Heart left ventricle (tissue), 16 donors: ENCODE data around the gene ZNF692. TPM values are rescaled to one million over a fixed set of nuclear protein-coding genes. Genes with fewer than 3 reads are reported as not detected.

Experiments
- ATAC-seq, 4 donors: fragments of 200-7000 bp; cut with Tn5 transposase; one replicate each; pipeline ENCODE4 v1.9.1; 2020 to 2022; ENCODE audit warnings: moderate library complexity in 4 of 4, mild to moderate bottlenecking in 3 of 4, moderate number of reproducible peaks in 1 of 4
- DNase-seq, 5 donors: peaks; one replicate each; pipeline ENCODE4 v3.0.0-alpha.2; 2020
- H3K27ac ChIP-seq, 12 donors: fragments of 200-600 bp; sonication (generic) in 4 of 12; one replicate each; pipeline versions ENCODE4 v1.5.0 to v1.8.0; 2016 to 2022; ENCODE audit warnings: mild to moderate bottlenecking in 2 of 12
- H3K27me3 ChIP-seq, 9 donors: fragments of 200-600 bp; sonication (generic) in 2 of 9; one replicate each; pipeline versions ENCODE4 v1.5.1 to v1.8.0; 2016 to 2022; ENCODE audit warnings: mild to moderate bottlenecking in 3 of 9
- H3K36me3 ChIP-seq, 9 donors: fragments of 200-600 bp; sonication (generic) in 2 of 9; one replicate each; pipeline versions ENCODE4 v1.5.0 to v1.8.0; 2018 to 2022; ENCODE audit warnings: mild to moderate bottlenecking in 2 of 9
- H3K4me1 ChIP-seq, 12 donors: fragments of 200-600 bp; sonication (generic) in 4 of 12; one replicate each; pipeline versions ENCODE4 v1.5.0 to v1.8.0; 2016 to 2022; ENCODE audit warnings: mild to moderate bottlenecking in 3 of 12
- H3K4me3 ChIP-seq, 12 donors: fragments of 200-600 bp; sonication (generic) in 4 of 12; one replicate each; pipeline versions ENCODE4 v1.5.0 to v1.8.0; 2017 to 2022; ENCODE audit warnings: mild to moderate bottlenecking in 9 of 12, moderate library complexity in 4 of 12
- H3K9me3 ChIP-seq, 12 donors: fragments of 200-600 bp; sonication (generic) in 4 of 12; one replicate each; pipeline versions ENCODE4 v1.5.0 to v1.8.0; 2016 to 2022; ENCODE audit warnings: mild to moderate bottlenecking in 1 of 12
- CTCF ChIP-seq, 12 donors: fragments of 200-600 bp; sonication (generic) in 4 of 12; IDR thresholded peaks; one replicate each; pipeline versions ENCODE4 v1.5.0 to v1.8.0; 2018 to 2022; ENCODE audit warnings: antibody characterized with exemption in 12 of 12, mild to moderate bottlenecking in 5 of 12
- POLR2A ChIP-seq, 2 donors: fragments of 450-650 bp; IDR thresholded peaks; one replicate each; pipeline ENCODE4 v1.6.1; 2017; ENCODE audit warnings: antibody characterized with exemption in 2 of 2, mild to moderate bottlenecking in 2 of 2, moderate library complexity in 2 of 2
- WGBS, 4 donors: extraction: QIAGEN DNeasy Blood & Tissue Kit in 2 of 4; methylation state at CpG; one replicate each; pipeline versions ENCODE4 v1.1.5 to v1.1.7; 2013 to 2018; 5-methylcytosine and 5-hydroxymethylcytosine counted together
- intact Hi-C, 10 donors: fragments of 100-400 bp; cut with DNase I; formaldehyde crosslinking; loops; one replicate each; pipeline versions ENCODE4 v1.11.1 to v1.14.2; 2022
- polyA plus RNA-seq, 2 donors: library from polyadenylated mRNA; stranded (reverse); fragments of 200-250 nt; gene quantifications; one replicate each; pipeline ENCODE4 v1.2.3, GENCODE V29; 2013
- total RNA-seq, 9 donors: library from RNA; depleted of rRNA in 2 of 9; stranded (reverse); fragments of >200 nt in 2 of 9; fragmentation: NEBNext Ultra II Directional in 3 of 9; extraction: Animal tissue kit (Norgen Biotek cat#: 25700) in 3 of 9; gene quantifications; one replicate each; pipeline versions ENCODE4 v1.1.0 to v1.2.4, GENCODE V29; 2016 to 2023
- donor health status: ischemic (EF 13 %, LVEDD 7.1; RV severe dilation, severe dysfunction).
- donor health status: healthy with polysubstance abuse.
- donor health status: DM: no; HTN: yes; CAD: no.
- donor health status: DM: no; HTN: no; CAD: no.
- donor health status: ischemic (EF 25% LVEDD 6.9; RV normal size, moderate dysfunction).
- donor health status: ischemic (EF 25% LVEDD 5.7; RV mildly dilated, moderate dysfunction).
- donor health status: healthy.
- donor health status: DM: yes; HTN: yes; CAD: no.
- donor health status: ischemic (EF 35%, LVEDD 5.7; RV mildly dilated, moderate dysfunction).
- donor health status: nonischemic (EF 11% LVEDD 7.7; RV severe dilation, severe dysfunction).
- donor health status: DM: yes; HTN: yes; CAD: no.
- donor health status: PGD.
- donor health status: ischemic (EF 29% LVEDD 5.4; RV normal size, mild dysfunction).
- donor health status: nonischemic (EF 23%, LVEDD 6.1; RV moderate dilation, normal function).

The ZNF692 gene
- total and polyA plus RNA-seq, 11 donors, result 7.4 to 32.4 (median 14.8) TPM

- Histone ChIP-seq H3K4me1 (peaks cover 0 to 12% (median 0%) of the 10 kb centered on the region in 12 donors), H3K9me3 (no peaks in the 10 kb centered on the region), H3K27ac (peak overlapping the region in 4 of 12 donors; percentile 92 to 95 (median 94)), H3K4me3 (peak overlapping the region in 3 of 12 donors; percentile 56 to 80 (median 70)), H3K36me3 (no peaks in the 10 kb centered on the region), H3K27me3 (no peaks in the 10 kb centered on the region)
- TF ChIP-seq POLR2A (IDR thresholded peaks at IDR 0.05), result no peak
- TF ChIP-seq CTCF (IDR thresholded peaks at IDR 0.05), result no peak
- no peak for ATAC-seq
- 95 to 99% (median 97%) methylated on average over 3 of the region's 3 CpGs for WGBS, 4 donors
- intact Hi-C loops, result loop anchor here in 1 of 10 donors (2.0 kb wide), 1 partner anchor 13 kb away; the partner anchor contains the start of gene ZNF692
- no peak for DNase-seq
Measured at GRCh38 chr1:248871837-248872401, 13.0 kb upstream of the ZNF692 start.

GRCh38 chr1:248862998-248863881 is 4.4 kb upstream of the ZNF692 start:
- TF ChIP-seq POLR2A (IDR thresholded peaks at IDR 0.05) (peak in 1 of 2 donors; percentile 64), CTCF (IDR thresholded peaks at IDR 0.05) (no peak)
- peak; percentile 73 to 85 (median 80) for ATAC-seq
- intact Hi-C loops, result no loop called here
- Histone ChIP-seq H3K27me3 (no peaks in the 10 kb centered on the region), H3K9me3 (no peaks in the 10 kb centered on the region), H3K4me1 (peaks cover 0 to 30% (median 21%) of the 10 kb centered on the region in 12 donors), H3K4me3 (peak overlapping the region; percentile 28 to 79 (median 62)), H3K36me3 (no peaks in the 10 kb centered on the region), H3K27ac (peak overlapping the region in 11 of 12 donors; percentile 24 to 80 (median 67))
- peak; percentile 89 to 94 (median 91) for DNase-seq
- 5 to 7% (median 6%) methylated on average over 41 to 46 of the region's 46 CpGs for WGBS, 4 donors

- Histone ChIP-seq H3K27me3 (no peaks in the 10 kb centered on the region), H3K27ac (peak overlapping the region in 9 of 12 donors; percentile 36 to 80 (median 71)), H3K4me3 (peak overlapping the region; percentile 28 to 79 (median 62)), H3K9me3 (no peaks in the 10 kb centered on the region), H3K4me1 (peaks cover 0 to 36% (median 27%) of the 10 kb centered on the region in 12 donors), H3K36me3 (no peaks in the 10 kb centered on the region)
- 17 to 21% (median 18%) methylated on average over 4 of the region's 4 CpGs for WGBS, 4 donors
- intact Hi-C loops, result no loop called here
- no peak for ATAC-seq
- no peak for TF ChIP-seq POLR2A (IDR thresholded peaks at IDR 0.05)
- TF ChIP-seq CTCF (IDR thresholded peaks at IDR 0.05), result no peak
- no peak for DNase-seq
Measured at GRCh38 chr1:248862695-248862997, 3.8 kb upstream of the ZNF692 start.

GRCh38 chr1:248861616-248862015 is 2.7 kb upstream of the ZNF692 start:
- intact Hi-C loops, result no loop called here
- Histone ChIP-seq H3K4me3 (no peak overlapping the region), H3K27ac (no peak overlapping the region), H3K27me3 (no peaks in the 10 kb centered on the region), H3K9me3 (no peaks in the 10 kb centered on the region), H3K4me1 (peaks cover 0 to 43% (median 31%) of the 10 kb centered on the region in 12 donors), H3K36me3 (no peaks in the 10 kb centered on the region)
- TF ChIP-seq CTCF (IDR thresholded peaks at IDR 0.05) (no peak), POLR2A (IDR thresholded peaks at IDR 0.05) (no peak)
- ATAC-seq (no peak), DNase-seq (no peak)
- 89 to 94% (median 91%) methylated on average over 2 of the region's 2 CpGs for WGBS, 4 donors
